ENCODE data around the gene HDAC9.

DNA sequence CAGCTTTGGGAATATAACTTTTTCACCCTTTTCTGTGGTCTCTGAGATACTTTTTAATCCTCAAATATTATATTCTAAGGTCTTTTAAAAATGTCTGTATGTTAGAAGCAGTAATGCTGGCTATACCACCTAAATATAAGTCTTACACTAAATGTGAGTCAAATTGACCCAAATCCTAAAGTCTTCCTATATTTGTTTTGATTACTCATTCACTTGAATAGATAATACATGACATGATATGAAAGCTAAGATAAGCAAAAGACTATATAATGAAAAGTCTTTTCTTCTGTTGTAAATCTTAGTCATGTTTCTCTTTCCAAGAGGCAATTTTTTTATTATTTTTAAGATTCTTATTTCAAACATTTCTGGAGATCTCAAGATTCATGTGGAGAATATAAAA, 64.2 kb downstream of the HDAC9 start:
- TF ChIP-seq CTCF (IDR thresholded peaks at IDR 0.05; ENCODE audit: insufficient read depth, low read length, poor library complexity, severe bottlenecking) (no peak), EZH2phosphoT487 (conservative IDR thresholded peaks at IDR 0.05; ENCODE audit: low read length) (no peak)
